NCI-H1694 (cell line): Measurements from ENCODE around the gene SPRR1A.

ENCODE experiments used
- DNase-seq: peaks from one replicate; lab custom pipeline; 2025; lab: John Stamatoyannopoulos, UW

SPRR1A gene

GRCh38 chr1:153030895-153031294 is 47.0 kb downstream of the SPRR1A start, which contains the start of gene SPRR1B:
SPRR1B (plus strand) TSS chr1:153031203; CDS start chr1:153032346, 1,143 bp downstream.
- no peak for DNase-seq

GRCh38 chr1:153032073-153032472 is 48.2 kb downstream of the SPRR1A start:
- no peak for DNase-seq

- no peak for DNase-seq
These were observed 48.9 kb downstream of the SPRR1A start for GRCh38 chr1:153032677-153033308.

- no peak for DNase-seq
These were observed 51.3 kb downstream of the SPRR1A start for GRCh38 chr1:153035211-153035610.
